ENCODE results near the gene PEDS1.
"Not testable (repeated sequence)": the region's sequence is repeated elsewhere in the genome, so short reads cannot be mapped to it uniquely, and the experiment has no call there.

The PEDS1 gene

GRCh38 chr20:50172347-50173013 is 19.0 kb upstream of the PEDS1 start:
- DNase-seq (ENCODE audit: low read depth), result no peak
- H3K4me3 ChIP-seq (ENCODE audit: control insufficient read depth, low read depth, low read length), result peak overlapping the region; percentile 50
- TF ChIP-seq CTCF (IDR thresholded peaks at IDR 0.05; ENCODE audit: control insufficient read depth, insufficient read depth, low read depth, low read length, missing control alignments), result no peak

DNA sequence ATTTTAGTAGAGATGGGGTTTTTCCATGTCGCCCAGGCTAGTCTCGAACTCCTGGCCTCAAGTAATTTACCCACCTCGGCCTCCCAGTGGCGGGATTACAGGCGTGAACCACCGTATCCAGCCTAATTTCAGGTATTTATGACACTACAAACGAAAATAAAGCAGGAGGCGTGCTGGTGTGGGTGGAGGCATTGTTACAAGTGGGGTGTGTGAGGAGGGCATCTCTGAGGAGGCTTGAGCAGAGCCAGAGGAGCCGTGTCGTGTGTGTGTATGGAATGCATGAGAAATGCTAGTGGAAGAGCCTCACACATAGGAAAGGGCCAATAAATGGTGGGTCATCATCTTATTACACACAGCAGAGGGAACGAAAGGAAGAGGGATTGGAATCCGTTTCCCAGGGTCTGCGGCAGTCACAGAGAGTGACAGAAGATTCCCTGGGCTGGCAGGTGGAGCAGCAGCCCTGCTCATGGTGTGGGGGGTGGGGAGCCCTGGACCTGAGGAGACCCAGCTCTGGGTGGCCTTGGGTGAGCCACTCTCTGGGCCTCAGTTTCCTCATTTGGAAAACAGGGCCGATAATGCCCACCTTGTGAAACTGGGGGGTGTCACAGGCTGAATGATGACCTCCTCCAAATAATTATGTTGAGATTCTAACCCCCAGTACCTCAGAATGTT is 17.2 kb upstream of the PEDS1 start:
- no peak for TF ChIP-seq CTCF (IDR thresholded peaks at IDR 0.05; ENCODE audit: control insufficient read depth, insufficient read depth, low read depth, low read length, missing control alignments)
- DNase-seq (ENCODE audit: low read depth), result no peak

GRCh38 chr20:50169329-50169823 is 15.9 kb upstream of the PEDS1 start:
- no peak for DNase-seq (ENCODE audit: low read depth)
- peak; percentile 95 for TF ChIP-seq CTCF (IDR thresholded peaks at IDR 0.05; ENCODE audit: control insufficient read depth, insufficient read depth, low read depth, low read length, missing control alignments)
- no peak overlapping the region for H3K4me3 ChIP-seq (ENCODE audit: control insufficient read depth, low read depth, low read length)

More for the DNA sequence above, 17.2 kb upstream of the PEDS1 start:
- H3K4me3 ChIP-seq (ENCODE audit: control insufficient read depth, low read depth, low read length), result no peak overlapping the region

DNA sequence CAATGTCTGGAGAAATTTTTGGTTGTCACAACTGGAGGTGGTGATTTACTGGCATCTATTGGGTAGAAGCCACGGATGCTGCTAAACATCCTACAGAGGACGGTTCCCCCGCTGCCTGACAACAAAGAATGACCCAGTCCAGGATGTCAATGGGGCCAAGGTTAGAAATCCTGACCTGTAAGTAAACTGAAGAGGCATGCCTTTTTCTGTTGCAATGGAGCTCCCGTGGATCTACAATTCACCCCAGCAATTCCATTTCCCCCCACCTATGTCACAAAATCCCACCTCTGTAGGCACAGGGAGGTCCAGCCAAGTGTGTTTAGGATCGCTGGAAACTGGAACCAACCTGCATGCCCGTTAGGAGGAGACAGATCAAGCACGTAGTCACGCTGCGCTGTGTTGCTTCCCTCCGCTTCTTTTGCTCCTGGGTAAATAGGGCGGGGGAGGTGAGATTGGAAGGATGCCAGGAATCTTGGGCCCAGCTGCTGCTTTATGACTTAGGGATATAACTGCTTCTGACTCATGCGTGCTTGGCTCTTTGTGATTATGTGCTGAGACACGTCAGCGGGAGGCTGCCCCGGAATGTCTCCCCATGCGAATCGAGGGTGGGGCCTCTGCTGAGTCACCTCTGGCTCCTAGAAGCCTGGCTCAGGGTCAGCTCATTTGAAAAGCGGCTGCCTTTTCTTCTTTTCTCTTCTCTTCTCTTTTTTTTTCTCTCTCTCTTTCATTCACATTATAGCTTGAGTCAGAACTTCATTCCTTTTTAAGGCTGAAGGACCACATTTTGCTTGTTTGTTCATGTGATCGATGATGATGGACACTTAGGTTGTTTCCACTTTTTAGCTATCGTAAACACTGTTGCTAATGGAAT is 12.4 kb upstream of the PEDS1 start:
- peak overlapping the region; percentile 46 for H3K4me3 ChIP-seq (ENCODE audit: control insufficient read depth, low read depth, low read length)
- DNase-seq (ENCODE audit: low read depth), result peak; percentile 99
- no peak for TF ChIP-seq CTCF (IDR thresholded peaks at IDR 0.05; ENCODE audit: control insufficient read depth, insufficient read depth, low read depth, low read length, missing control alignments)

DNA sequence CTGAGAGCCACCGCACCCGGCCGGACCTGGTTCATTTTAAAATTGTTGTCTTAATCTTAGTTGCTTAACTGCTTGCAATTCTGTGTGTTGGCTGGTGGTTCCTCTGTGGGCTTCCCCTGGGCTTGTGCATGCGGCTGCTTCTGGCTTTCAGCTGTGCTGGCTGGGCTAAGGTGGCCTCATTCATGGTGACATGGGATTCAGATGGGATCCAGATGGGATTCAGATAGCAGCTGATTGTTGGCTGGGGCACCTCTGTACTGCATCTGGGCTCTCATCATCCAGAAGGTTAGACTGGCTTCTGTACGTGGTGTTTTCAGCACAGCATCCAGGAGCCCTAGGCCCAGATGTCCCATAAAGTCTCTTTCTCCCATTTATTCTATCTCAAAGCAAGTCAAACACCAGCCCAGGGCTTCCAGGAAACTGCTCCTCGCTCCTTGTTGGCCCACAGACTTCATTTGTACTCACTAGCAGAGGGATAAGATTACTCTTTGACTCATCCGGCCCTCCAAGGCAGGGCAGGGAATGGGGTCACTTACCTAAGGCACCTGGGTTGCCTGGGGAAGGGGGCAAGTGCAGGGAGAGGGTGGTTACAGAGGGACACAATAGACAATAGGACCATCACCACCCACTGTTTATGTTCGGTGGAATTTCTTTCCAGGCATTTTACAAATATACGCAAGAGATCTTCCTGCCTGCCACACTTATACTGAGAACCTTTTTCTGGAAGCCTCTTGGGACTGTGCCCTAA is 10.2 kb upstream of the PEDS1 start:
- H3K4me3 ChIP-seq (ENCODE audit: control insufficient read depth, low read depth, low read length), result no peak overlapping the region
- DNase-seq (ENCODE audit: low read depth), result no peak
- TF ChIP-seq CTCF (IDR thresholded peaks at IDR 0.05; ENCODE audit: control insufficient read depth, insufficient read depth, low read depth, low read length, missing control alignments), result no peak

- H3K4me3 ChIP-seq (ENCODE audit: control insufficient read depth, low read depth, low read length); DNase-seq (ENCODE audit: low read depth): not testable (repeated sequence)
These were observed 8.0 kb upstream of the PEDS1 start for GRCh38 chr20:50161494-50161893.

All from AG09309 (cell line).